ENCODE measurements around the gene MARK3.

The MARK3 gene

GRCh38 chr14:103362780-103363179 lies 22.4 kb upstream of the MARK3 start:
- DNase-seq: no peak
- intact Hi-C loops (cut with DNase I): no loop called here

GRCh38 chr14:103366741-103367140 lies 18.5 kb upstream of the MARK3 start:
- no peak for DNase-seq
- intact Hi-C loops (cut with DNase I): no loop called here

- intact Hi-C loops (cut with DNase I): no loop called here
- DNase-seq: no peak
Observed at GRCh38 chr14:103367995-103368394, 17.2 kb upstream of the MARK3 start.

- DNase-seq: peak in 1 of 10 donors; percentile 13
- intact Hi-C loops (cut with DNase I): no loop called here
Observed at GRCh38 chr14:103370087-103370486, 15.1 kb upstream of the MARK3 start.

- DNase-seq: no peak
- intact Hi-C loops (cut with DNase I): no loop called here
Observed at GRCh38 chr14:103372017-103372416, 13.2 kb upstream of the MARK3 start.

GRCh38 chr14:103372552-103373304 lies 12.5 kb upstream of the MARK3 start:
- DNase-seq: peak in 1 of 10 donors; percentile 38
- intact Hi-C loops (cut with DNase I): no loop called here

GRCh38 chr14:103374121-103374520 lies 11.1 kb upstream of the MARK3 start:
- peak in 2 of 10 donors; percentile 55 to 72 for DNase-seq
- intact Hi-C loops (cut with DNase I): no loop called here

GRCh38 chr14:103377522-103378037 lies 7.6 kb upstream of the MARK3 start:
- intact Hi-C loops (cut with DNase I): no loop called here
- DNase-seq: peak in 1 of 10 donors; percentile 14

GRCh38 chr14:103378038-103378854 lies 7.0 kb upstream of the MARK3 start:
- intact Hi-C loops (cut with DNase I): no loop called here
- peak in 2 of 10 donors; percentile 24 to 68 for DNase-seq

GRCh38 chr14:103380719-103381377 lies 4.4 kb upstream of the MARK3 start:
- intact Hi-C loops (cut with DNase I): no loop called here
- no peak for DNase-seq

GRCh38 chr14:103382376-103382775 lies 2.8 kb upstream of the MARK3 start:
- DNase-seq: no peak
- intact Hi-C loops (cut with DNase I): no loop called here

GRCh38 chr14:103384450-103385151 lies 614 bp upstream of the MARK3 start:
- intact Hi-C loops (cut with DNase I): loop anchor here (1.0 kb wide), 1 partner anchor 48 kb away; no protein-coding TSS in a partner anchor
- peak in 3 of 10 donors; percentile 76 to 92 (median 85) for DNase-seq

- intact Hi-C loops (cut with DNase I): loop anchor here (1.0 kb wide), 1 partner anchor 50 kb away; no protein-coding TSS in a partner anchor
- peak in 6 of 10 donors; percentile 8 to 86 (median 30) for DNase-seq
Observed at GRCh38 chr14:103385929-103386712, 906 bp downstream of the MARK3 start.

GRCh38 chr14:103386713-103387329 lies 1.6 kb downstream of the MARK3 start:
- no peak for DNase-seq
- intact Hi-C loops (cut with DNase I): no loop called here

- intact Hi-C loops (cut with DNase I): no loop called here
- no peak for DNase-seq
Observed at GRCh38 chr14:103388664-103389063, 3.4 kb downstream of the MARK3 start.

GRCh38 chr14:103390605-103391004 lies 5.4 kb downstream of the MARK3 start:
- intact Hi-C loops (cut with DNase I): loop anchor here (10.0 kb wide), 1 partner anchor 114 kb away; no protein-coding TSS in a partner anchor

GRCh38 chr14:103391048-103391447 lies 5.8 kb downstream of the MARK3 start:
- DNase-seq: no peak

More at GRCh38 chr14:103390605-103391004, 5.4 kb downstream of the MARK3 start:
- no peak for DNase-seq

GRCh38 chr14:103392106-103392505 lies 6.9 kb downstream of the MARK3 start:
- no peak for DNase-seq
- intact Hi-C loops (cut with DNase I): loop anchor here (10.0 kb wide), 1 partner anchor 113 kb away; no protein-coding TSS in a partner anchor

More at GRCh38 chr14:103391048-103391447, 5.8 kb downstream of the MARK3 start:
- intact Hi-C loops (cut with DNase I): loop anchor here (10.0 kb wide), 1 partner anchor 114 kb away; no protein-coding TSS in a partner anchor
